Liver (tissue), 9 donors: ENCODE results near the gene CC2D2A. TPM values are rescaled to one million over a fixed set of nuclear protein-coding genes. Genes with fewer than 3 reads are reported as not detected.

Experiments
- DNase-seq: peaks from one replicate; pipeline ENCODE4 v3.0.0-alpha.2; 2017; ENCODE audit warnings: low spot score
- H3K27ac ChIP-seq, 2 donors: one replicate each; pipeline ENCODE4 v1.7.0; 2013; ENCODE audit warnings: inconsistent platforms in 2 of 2, low read length in 2 of 2, control low read depth in 1 of 2, low read depth in 1 of 2, mild to moderate bottlenecking in 1 of 2
- H3K27me3 ChIP-seq, 4 donors: one replicate each; pipeline versions ENCODE4 v1.6.1 to v1.7.0; 2013; ENCODE audit warnings: low read length in 3 of 4, inconsistent platforms in 1 of 4, mild to moderate bottlenecking in 1 of 4, moderate library complexity in 1 of 4; ENCODE audit not compliant: control insufficient read depth in 4 of 4, insufficient read depth in 4 of 4
- H3K36me3 ChIP-seq, 4 donors: one replicate each; pipeline versions ENCODE4 v1.6.1 to v1.7.0; 2013; ENCODE audit warnings: low read length in 3 of 4, mild to moderate bottlenecking in 3 of 4, low read depth in 1 of 4, moderate library complexity in 1 of 4; ENCODE audit not compliant: control insufficient read depth in 4 of 4, insufficient read depth in 3 of 4
- H3K4me1 ChIP-seq, 4 donors: one replicate each; pipeline versions ENCODE4 v1.6.1 to v1.7.0; 2013; ENCODE audit warnings: low read length in 3 of 4, mild to moderate bottlenecking in 3 of 4, moderate library complexity in 1 of 4; ENCODE audit not compliant: control insufficient read depth in 4 of 4, insufficient read depth in 4 of 4
- H3K4me3 ChIP-seq, 3 donors: one replicate each; pipeline versions ENCODE4 v1.6.1 to v1.7.0; 2013; ENCODE audit warnings: low read length in 3 of 3, control low read depth in 1 of 3, low read depth in 1 of 3, mild to moderate bottlenecking in 1 of 3
- H3K9ac ChIP-seq, 2 donors: one replicate each; pipeline ENCODE4 v1.7.0; 2013; ENCODE audit warnings: low read length in 2 of 2, mild to moderate bottlenecking in 2 of 2, moderate library complexity in 2 of 2, control low read depth in 1 of 2, low read depth in 1 of 2
- H3K9me3 ChIP-seq, 4 donors: one replicate each; pipeline versions ENCODE4 v1.6.1 to v1.7.0; 2013; ENCODE audit warnings: low read length in 3 of 4; ENCODE audit not compliant: control insufficient read depth in 4 of 4
- EGR1 ChIP-seq, 2 donors: IDR thresholded peaks; 2 replicates each; pipeline ENCODE4 v1.6.1; 2016 to 2018; ENCODE audit warnings: antibody characterized with exemption in 2 of 2, low read depth in 2 of 2
- FOXA1 ChIP-seq: IDR thresholded peaks from 2 replicates; pipeline ENCODE4 v1.6.1; 2016; ENCODE audit warnings: antibody characterized with exemption
- FOXA2 ChIP-seq: IDR thresholded peaks from 2 replicates; pipeline ENCODE4 v1.6.1; 2016; ENCODE audit warnings: antibody characterized with exemption
- GABPA ChIP-seq, 2 donors: IDR thresholded peaks in 1 of 2; conservative IDR thresholded peaks in 1 of 2; 2 replicates each; pipeline ENCODE4 v1.6.1; 2016; ENCODE audit warnings: antibody characterized with exemption in 2 of 2, mild to moderate bottlenecking in 1 of 2, moderate library complexity in 1 of 2
- HNF4A ChIP-seq, 2 donors: conservative IDR thresholded peaks; 2 replicates each; pipeline ENCODE4 v1.6.1; 2016; ENCODE audit warnings: antibody characterized with exemption in 2 of 2, mild to moderate bottlenecking in 2 of 2
- HNF4G ChIP-seq: IDR thresholded peaks from 2 replicates; pipeline ENCODE4 v1.6.1; 2016; ENCODE audit warnings: antibody characterized with exemption
- JUND ChIP-seq, 2 donors: IDR thresholded peaks; 2 replicates each; pipeline ENCODE4 v1.6.1; 2016; ENCODE audit warnings: antibody characterized with exemption in 2 of 2
- NR2F2 ChIP-seq: IDR thresholded peaks from 2 replicates; pipeline ENCODE4 v1.6.1; 2016; ENCODE audit warnings: antibody characterized with exemption
- RAD21 ChIP-seq, 2 donors: IDR thresholded peaks; 2 replicates each; pipeline ENCODE4 v1.6.1; 2016; ENCODE audit warnings: antibody characterized with exemption in 2 of 2, mild to moderate bottlenecking in 2 of 2
- RXRA ChIP-seq, 2 donors: IDR thresholded peaks; 2 replicates each; pipeline ENCODE4 v1.6.1; 2017 to 2018; ENCODE audit warnings: antibody characterized with exemption in 2 of 2, mild to moderate bottlenecking in 1 of 2
- SP1 ChIP-seq: IDR thresholded peaks from 2 replicates; pipeline ENCODE4 v1.6.1; 2018; ENCODE audit warnings: antibody characterized with exemption, mild to moderate bottlenecking
- TAF1 ChIP-seq: conservative IDR thresholded peaks from 2 replicates; pipeline ENCODE4 v1.6.1; 2016; ENCODE audit warnings: antibody characterized with exemption, mild to moderate bottlenecking
- YY1 ChIP-seq: IDR thresholded peaks from 2 replicates; pipeline ENCODE4 v1.6.1; 2016; ENCODE audit warnings: antibody characterized with exemption, mild to moderate bottlenecking
- WGBS: extraction: QIAGEN DNeasy Blood & Tissue Kit; methylation state at CpG from one replicate; pipeline ENCODE4 v1.1.7; 2013; 5-methylcytosine and 5-hydroxymethylcytosine counted together
- polyA plus RNA-seq, 2 donors: library from polyadenylated mRNA; stranded (reverse) in 1 of 2; unstranded in 1 of 2; fragments of 200-250 nt in 1 of 2; fragments of >200 nt in 1 of 2; fragmentation: Nextera tagmentation in 1 of 2; extraction: Ambion mirVana in 1 of 2; gene quantifications; one replicate each; pipeline versions ENCODE4 v1.2.1 to v1.2.3, GENCODE V29; 2013 to 2015
- total RNA-seq, 2 donors: library from RNA; depleted of rRNA; stranded (reverse); fragments of >200 nt; gene quantifications; one replicate each; pipeline ENCODE4 v1.2.3, GENCODE V29; 2014
- TF ChIP-seq, protein P1 (sequence below): IDR thresholded peaks from 2 replicates; pipeline ENCODE4 v1.6.1; 2016; ENCODE audit warnings: antibody characterized with exemption
- TF ChIP-seq, protein P2 (sequence below): fragments of 150-350 bp; IDR thresholded peaks from 2 replicates; pipeline ENCODE4 v1.5.1; 2017; ENCODE audit warnings: improper control_type of control experiment, low read depth, low read length; ENCODE audit not compliant: missing input control
- TF ChIP-seq, protein P3 (sequence below): IDR thresholded peaks from 2 replicates; pipeline ENCODE4 v1.6.1; 2016; ENCODE audit warnings: antibody characterized with exemption
- TF ChIP-seq, protein P4 (sequence below): IDR thresholded peaks from 2 replicates; pipeline ENCODE4 v1.6.1; 2016; ENCODE audit warnings: antibody characterized with exemption
- TF ChIP-seq, protein P5 (sequence below): IDR thresholded peaks from 2 replicates; pipeline ENCODE4 v1.6.1; 2016; ENCODE audit warnings: antibody characterized with exemption, mild to moderate bottlenecking
- donor health status: healthy.
- donor health status: healthy.
- donor health status: healthy.
- donor health status: healthy.
- donor health status: healthy.

CC2D2A gene
- total and polyA plus RNA-seq, 4 donors = 2.3 to 3.8 (median 2.9) TPM

DNA sequence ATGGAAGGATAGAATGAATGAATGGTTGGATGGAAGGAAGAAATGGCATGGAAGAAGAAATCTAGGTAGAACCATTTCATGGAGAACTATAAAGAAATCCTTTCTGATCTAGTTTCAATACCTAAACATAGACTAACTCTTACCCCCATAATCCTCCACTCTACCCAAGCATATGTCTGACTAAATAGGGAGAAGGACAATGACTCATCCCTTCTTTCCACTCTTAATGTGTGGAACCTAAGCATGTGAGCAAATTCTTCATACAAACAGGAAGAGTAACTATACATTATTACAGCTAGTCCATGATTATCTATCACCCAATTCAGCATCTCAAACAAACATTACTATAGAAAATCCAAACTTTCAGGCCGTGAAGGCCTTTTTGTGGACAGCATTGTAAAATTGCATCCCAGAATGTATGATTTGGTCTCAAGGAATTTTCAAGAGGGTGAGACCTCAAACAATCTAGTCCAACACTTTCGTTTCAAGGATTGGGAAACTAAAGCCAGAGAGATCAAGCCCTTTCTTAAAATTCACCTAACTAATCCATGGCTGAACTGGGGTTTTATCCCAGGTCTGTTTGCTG, 30.6 kb upstream of the CC2D2A start:
- H3K4me1 ChIP-seq = no peaks in the 10 kb centered on the region
- TF ChIP-seq, protein P1, sequence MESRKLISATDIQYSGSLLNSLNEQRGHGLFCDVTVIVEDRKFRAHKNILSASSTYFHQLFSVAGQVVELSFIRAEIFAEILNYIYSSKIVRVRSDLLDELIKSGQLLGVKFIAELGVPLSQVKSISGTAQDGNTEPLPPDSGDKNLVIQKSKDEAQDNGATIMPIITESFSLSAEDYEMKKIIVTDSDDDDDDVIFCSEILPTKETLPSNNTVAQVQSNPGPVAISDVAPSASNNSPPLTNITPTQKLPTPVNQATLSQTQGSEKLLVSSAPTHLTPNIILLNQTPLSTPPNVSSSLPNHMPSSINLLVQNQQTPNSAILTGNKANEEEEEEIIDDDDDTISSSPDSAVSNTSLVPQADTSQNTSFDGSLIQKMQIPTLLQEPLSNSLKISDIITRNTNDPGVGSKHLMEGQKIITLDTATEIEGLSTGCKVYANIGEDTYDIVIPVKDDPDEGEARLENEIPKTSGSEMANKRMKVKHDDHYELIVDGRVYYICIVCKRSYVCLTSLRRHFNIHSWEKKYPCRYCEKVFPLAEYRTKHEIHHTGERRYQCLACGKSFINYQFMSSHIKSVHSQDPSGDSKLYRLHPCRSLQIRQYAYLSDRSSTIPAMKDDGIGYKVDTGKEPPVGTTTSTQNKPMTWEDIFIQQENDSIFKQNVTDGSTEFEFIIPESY = no peak
- TF ChIP-seq, protein P2, sequence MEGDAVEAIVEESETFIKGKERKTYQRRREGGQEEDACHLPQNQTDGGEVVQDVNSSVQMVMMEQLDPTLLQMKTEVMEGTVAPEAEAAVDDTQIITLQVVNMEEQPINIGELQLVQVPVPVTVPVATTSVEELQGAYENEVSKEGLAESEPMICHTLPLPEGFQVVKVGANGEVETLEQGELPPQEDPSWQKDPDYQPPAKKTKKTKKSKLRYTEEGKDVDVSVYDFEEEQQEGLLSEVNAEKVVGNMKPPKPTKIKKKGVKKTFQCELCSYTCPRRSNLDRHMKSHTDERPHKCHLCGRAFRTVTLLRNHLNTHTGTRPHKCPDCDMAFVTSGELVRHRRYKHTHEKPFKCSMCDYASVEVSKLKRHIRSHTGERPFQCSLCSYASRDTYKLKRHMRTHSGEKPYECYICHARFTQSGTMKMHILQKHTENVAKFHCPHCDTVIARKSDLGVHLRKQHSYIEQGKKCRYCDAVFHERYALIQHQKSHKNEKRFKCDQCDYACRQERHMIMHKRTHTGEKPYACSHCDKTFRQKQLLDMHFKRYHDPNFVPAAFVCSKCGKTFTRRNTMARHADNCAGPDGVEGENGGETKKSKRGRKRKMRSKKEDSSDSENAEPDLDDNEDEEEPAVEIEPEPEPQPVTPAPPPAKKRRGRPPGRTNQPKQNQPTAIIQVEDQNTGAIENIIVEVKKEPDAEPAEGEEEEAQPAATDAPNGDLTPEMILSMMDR = no peak
- TF ChIP-seq, protein P3, sequence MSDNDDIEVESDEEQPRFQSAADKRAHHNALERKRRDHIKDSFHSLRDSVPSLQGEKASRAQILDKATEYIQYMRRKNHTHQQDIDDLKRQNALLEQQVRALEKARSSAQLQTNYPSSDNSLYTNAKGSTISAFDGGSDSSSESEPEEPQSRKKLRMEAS = no peak
- no peak for TF ChIP-seq NR2F2
- TF ChIP-seq YY1 = no peak
- TF ChIP-seq FOXA2 = no peak
- TF ChIP-seq EGR1 (IDR thresholded peaks at IDR 0.05; ENCODE audit: low read depth in 2 of 2) = no peak
- no peak for TF ChIP-seq HNF4G
- no peak for TF ChIP-seq GABPA (IDR thresholded peaks at IDR 0.05 in 1 of 2, conservative IDR thresholded peaks at IDR 0.05 in 1 of 2)
- TF ChIP-seq, protein P4, sequence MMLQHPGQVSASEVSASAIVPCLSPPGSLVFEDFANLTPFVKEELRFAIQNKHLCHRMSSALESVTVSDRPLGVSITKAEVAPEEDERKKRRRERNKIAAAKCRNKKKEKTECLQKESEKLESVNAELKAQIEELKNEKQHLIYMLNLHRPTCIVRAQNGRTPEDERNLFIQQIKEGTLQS = no peak
- TF ChIP-seq RAD21 (IDR thresholded peaks at IDR 0.05) = no peak
- no peak for TF ChIP-seq RXRA (IDR thresholded peaks at IDR 0.05)
- no peak for TF ChIP-seq JUND (IDR thresholded peaks at IDR 0.05)
- TF ChIP-seq HNF4A (conservative IDR thresholded peaks at IDR 0.05) = no peak
- no peak for TF ChIP-seq SP1
- TF ChIP-seq FOXA1 = no peak
- no peak for TF ChIP-seq TAF1
- TF ChIP-seq, protein P5, sequence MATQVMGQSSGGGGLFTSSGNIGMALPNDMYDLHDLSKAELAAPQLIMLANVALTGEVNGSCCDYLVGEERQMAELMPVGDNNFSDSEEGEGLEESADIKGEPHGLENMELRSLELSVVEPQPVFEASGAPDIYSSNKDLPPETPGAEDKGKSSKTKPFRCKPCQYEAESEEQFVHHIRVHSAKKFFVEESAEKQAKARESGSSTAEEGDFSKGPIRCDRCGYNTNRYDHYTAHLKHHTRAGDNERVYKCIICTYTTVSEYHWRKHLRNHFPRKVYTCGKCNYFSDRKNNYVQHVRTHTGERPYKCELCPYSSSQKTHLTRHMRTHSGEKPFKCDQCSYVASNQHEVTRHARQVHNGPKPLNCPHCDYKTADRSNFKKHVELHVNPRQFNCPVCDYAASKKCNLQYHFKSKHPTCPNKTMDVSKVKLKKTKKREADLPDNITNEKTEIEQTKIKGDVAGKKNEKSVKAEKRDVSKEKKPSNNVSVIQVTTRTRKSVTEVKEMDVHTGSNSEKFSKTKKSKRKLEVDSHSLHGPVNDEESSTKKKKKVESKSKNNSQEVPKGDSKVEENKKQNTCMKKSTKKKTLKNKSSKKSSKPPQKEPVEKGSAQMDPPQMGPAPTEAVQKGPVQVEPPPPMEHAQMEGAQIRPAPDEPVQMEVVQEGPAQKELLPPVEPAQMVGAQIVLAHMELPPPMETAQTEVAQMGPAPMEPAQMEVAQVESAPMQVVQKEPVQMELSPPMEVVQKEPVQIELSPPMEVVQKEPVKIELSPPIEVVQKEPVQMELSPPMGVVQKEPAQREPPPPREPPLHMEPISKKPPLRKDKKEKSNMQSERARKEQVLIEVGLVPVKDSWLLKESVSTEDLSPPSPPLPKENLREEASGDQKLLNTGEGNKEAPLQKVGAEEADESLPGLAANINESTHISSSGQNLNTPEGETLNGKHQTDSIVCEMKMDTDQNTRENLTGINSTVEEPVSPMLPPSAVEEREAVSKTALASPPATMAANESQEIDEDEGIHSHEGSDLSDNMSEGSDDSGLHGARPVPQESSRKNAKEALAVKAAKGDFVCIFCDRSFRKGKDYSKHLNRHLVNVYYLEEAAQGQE = no peak
- WGBS = 69% methylated on average over 2 of the region's 2 CpGs
- H3K4me3 ChIP-seq = no peak overlapping the region
- H3K9me3 ChIP-seq = no peaks in the 10 kb centered on the region
- no peak for DNase-seq
- no peaks in the 10 kb centered on the region for H3K27me3 ChIP-seq
- no peak overlapping the region for H3K27ac ChIP-seq
- H3K9ac ChIP-seq = no peak overlapping the region
- H3K36me3 ChIP-seq = no peaks in the 10 kb centered on the region
